RWPE2 (cell line): ENCODE measurements around the gene ALAS2.
"Not testable (repeated sequence)": the region's sequence is repeated elsewhere in the genome, so short reads cannot be mapped to it uniquely, and the experiment has no call there.

Experiments used
- ATAC-seq: fragments of 200-7000 bp; cut with Tn5 transposase; 3 replicates; pipeline ENCODE4 v1.9.1; 2021; ENCODE audit warnings: low read depth
- DNase-seq: peaks from one replicate; pipeline ENCODE4 v3.0.0-alpha.2; 2020; ENCODE audit warnings: low spot score
- H3K27ac ChIP-seq: fragments of 450-650 bp; 2 replicates; pipeline ENCODE4 v1.5.1; 2017; ENCODE audit warnings: mild to moderate bottlenecking; ENCODE audit not compliant: poor library complexity, severe bottlenecking
- H3K27me3 ChIP-seq: fragments of 250-450 bp; sonication (Bioruptor Pico); 2 replicates; pipeline ENCODE4 v1.5.1; 2021; ENCODE audit warnings: mild to moderate bottlenecking, moderate library complexity; ENCODE audit not compliant: insufficient read depth, poor library complexity, severe bottlenecking
- H3K36me3 ChIP-seq: fragments of 250-450 bp; sonication (Bioruptor Pico); 2 replicates; pipeline ENCODE4 v1.5.1; 2020; ENCODE audit warnings: low read depth, mild to moderate bottlenecking, moderate library complexity
- H3K4me1 ChIP-seq: fragments of 250-450 bp; sonication (Bioruptor Pico); 2 replicates; pipeline ENCODE4 v1.5.1; 2021; ENCODE audit warnings: mild to moderate bottlenecking, moderate library complexity; ENCODE audit not compliant: insufficient read depth, poor library complexity, severe bottlenecking
- H3K4me3 ChIP-seq: fragments of 250-450 bp; sonication (Bioruptor Pico); 2 replicates; pipeline ENCODE4 v1.5.1; 2021; ENCODE audit warnings: mild to moderate bottlenecking, moderate library complexity; ENCODE audit not compliant: severe bottlenecking
- H3K9me3 ChIP-seq: fragments of 250-450 bp; sonication (Bioruptor Pico); 2 replicates; pipeline ENCODE4 v1.5.1; 2021; ENCODE audit warnings: mild to moderate bottlenecking, moderate library complexity; ENCODE audit not compliant: severe bottlenecking
- CTCF ChIP-seq: fragments of 450-650 bp; IDR thresholded peaks from one replicate; pipeline ENCODE4 v1.5.1; 2017; ENCODE audit warnings: mild to moderate bottlenecking, moderate library complexity; ENCODE audit not compliant: poor library complexity, severe bottlenecking

ALAS2 gene

GRCh38 chrX:54995621-54996020 is 35.2 kb downstream of the ALAS2 start:
- H3K4me3 ChIP-seq = no peak overlapping the region
- no peak for TF ChIP-seq CTCF
- no peaks in the 10 kb centered on the region for H3K4me1 ChIP-seq
- H3K27ac ChIP-seq = no peak overlapping the region
- no peaks in the 10 kb centered on the region for H3K36me3 ChIP-seq
- ATAC-seq = no peak
- no peaks in the 10 kb centered on the region for H3K9me3 ChIP-seq
- H3K27me3 ChIP-seq = no peaks in the 10 kb centered on the region
- DNase-seq = no peak

GRCh38 chrX:54994668-54995351 is 36.0 kb downstream of the ALAS2 start:
- H3K27ac ChIP-seq = no peak overlapping the region
- H3K9me3 ChIP-seq = no peaks in the 10 kb centered on the region
- no peak for ATAC-seq
- TF ChIP-seq CTCF = no peak
- no peak overlapping the region for H3K4me3 ChIP-seq
- no peaks in the 10 kb centered on the region for H3K27me3 ChIP-seq
- no peaks in the 10 kb centered on the region for H3K36me3 ChIP-seq
- no peaks in the 10 kb centered on the region for H3K4me1 ChIP-seq
- no peak for DNase-seq

GRCh38 chrX:54994099-54994498 is 36.7 kb downstream of the ALAS2 start, which contains the start of gene PFKFB1:
Gene PFKFB1 (minus strand): TSS chrX:54994188. CDS start chrX:54994007, 181 bp downstream.
- Histone ChIP-seq H3K4me1 (no peaks in the 10 kb centered on the region), H3K9me3 (no peaks in the 10 kb centered on the region), H3K36me3 (no peaks in the 10 kb centered on the region), H3K27ac (no peak within 1 kb of the TSS), H3K4me3 (no peak within 1 kb of the TSS), H3K27me3 (no peaks in the 10 kb centered on the region)
- no peak for DNase-seq
- no peak for ATAC-seq
- TF ChIP-seq CTCF = no peak

GRCh38 chrX:54992911-54993622 is 37.7 kb downstream of the ALAS2 start:
- no peak for ATAC-seq
- Histone ChIP-seq H3K4me1 (no peaks in the 10 kb centered on the region), H3K9me3 (no peaks in the 10 kb centered on the region), H3K4me3 (no peak overlapping the region), H3K36me3 (no peaks in the 10 kb centered on the region), H3K27ac (no peak overlapping the region), H3K27me3 (no peaks in the 10 kb centered on the region)
- no peak for TF ChIP-seq CTCF
- no peak for DNase-seq

GRCh38 chrX:54991706-54992105 is 39.1 kb downstream of the ALAS2 start:
- Histone ChIP-seq H3K27ac (no peak overlapping the region), H3K27me3 (no peaks in the 10 kb centered on the region), H3K36me3 (no peaks in the 10 kb centered on the region), H3K4me3 (no peak overlapping the region), H3K9me3 (no peaks in the 10 kb centered on the region), H3K4me1 (no peaks in the 10 kb centered on the region)
- DNase-seq (no peak), ATAC-seq (no peak)
- no peak for TF ChIP-seq CTCF

GRCh38 chrX:54983306-54983705 is 47.5 kb downstream of the ALAS2 start:
- not testable (repeated sequence) for H3K27me3 ChIP-seq, H3K4me3 ChIP-seq, H3K27ac ChIP-seq, H3K36me3 ChIP-seq, H3K9me3 ChIP-seq, H3K4me1 ChIP-seq, DNase-seq, ATAC-seq
